GM21529 (cell line): ENCODE results near the gene TGM4.
"Not testable (repeated sequence)": the region's sequence is repeated elsewhere in the genome, so short reads cannot be mapped to it uniquely, and the experiment has no call there.

Source experiments
- ATAC-seq: cut with Tn5 transposase; IDR thresholded peaks from one replicate; pipeline ENCODE4 v1.9.1; 2021; ENCODE audit not compliant: unreplicated experiment

TGM4 gene

GRCh38 chr3:44913868-44914468 is 39.6 kb downstream of the TGM4 start:
- ATAC-seq = no peak

GRCh38 chr3:44914936-44915335 is 40.5 kb downstream of the TGM4 start:
- no peak for ATAC-seq

- no peak for ATAC-seq
Measured at GRCh38 chr3:44915702-44916438, 41.5 kb downstream of the TGM4 start.

- ATAC-seq = no peak
Measured at GRCh38 chr3:44918087-44918486, 43.7 kb downstream of the TGM4 start.

GRCh38 chr3:44918581-44918980 is 44.2 kb downstream of the TGM4 start:
- ATAC-seq = no peak

GRCh38 chr3:44920081-44920480 is 45.7 kb downstream of the TGM4 start:
- no peak for ATAC-seq

- ATAC-seq = no peak
Measured at GRCh38 chr3:44923632-44924456, 49.4 kb downstream of the TGM4 start.

- no peak for ATAC-seq
Measured at GRCh38 chr3:44924457-44925084, 50.2 kb downstream of the TGM4 start.

- no peak for ATAC-seq
Measured at GRCh38 chr3:44926172-44926571, 51.8 kb downstream of the TGM4 start.

- no peak for ATAC-seq
Measured at GRCh38 chr3:44926921-44927320, 52.5 kb downstream of the TGM4 start.

- no peak for ATAC-seq
Measured at GRCh38 chr3:44927371-44927770, 53.0 kb downstream of the TGM4 start.

GRCh38 chr3:44929782-44930181 is 55.4 kb downstream of the TGM4 start:
- ATAC-seq = no peak

- ATAC-seq = no peak
Measured at GRCh38 chr3:44930911-44931310, 56.5 kb downstream of the TGM4 start.

- no peak for ATAC-seq
Measured at GRCh38 chr3:44931791-44932190, 57.4 kb downstream of the TGM4 start.

GRCh38 chr3:44932271-44932670 is 57.9 kb downstream of the TGM4 start:
- no peak for ATAC-seq

- no peak for ATAC-seq
Measured at GRCh38 chr3:44932986-44933944, 58.9 kb downstream of the TGM4 start.

GRCh38 chr3:44939581-44940036 is 65.2 kb downstream of the TGM4 start:
- no peak for ATAC-seq

GRCh38 chr3:44942202-44942921 is 68.0 kb downstream of the TGM4 start:
- ATAC-seq = no peak

GRCh38 chr3:44948239-44948638 is 73.8 kb downstream of the TGM4 start:
- no peak for ATAC-seq

GRCh38 chr3:44949770-44950169 is 75.4 kb downstream of the TGM4 start:
- not testable (repeated sequence) for ATAC-seq
